HG03045 (cell line): ENCODE results near the gene ADGRF5.
"Not testable (repeated sequence)": the region's sequence is repeated elsewhere in the genome, so short reads cannot be mapped to it uniquely, and the experiment has no call there.

Experiments
- ATAC-seq: cut with Tn5 transposase; IDR thresholded peaks from one replicate; pipeline ENCODE4 v1.9.1; 2021; ENCODE audit warnings: mild to moderate bottlenecking, moderate library complexity; ENCODE audit not compliant: unreplicated experiment

Gene ADGRF5

DNA sequence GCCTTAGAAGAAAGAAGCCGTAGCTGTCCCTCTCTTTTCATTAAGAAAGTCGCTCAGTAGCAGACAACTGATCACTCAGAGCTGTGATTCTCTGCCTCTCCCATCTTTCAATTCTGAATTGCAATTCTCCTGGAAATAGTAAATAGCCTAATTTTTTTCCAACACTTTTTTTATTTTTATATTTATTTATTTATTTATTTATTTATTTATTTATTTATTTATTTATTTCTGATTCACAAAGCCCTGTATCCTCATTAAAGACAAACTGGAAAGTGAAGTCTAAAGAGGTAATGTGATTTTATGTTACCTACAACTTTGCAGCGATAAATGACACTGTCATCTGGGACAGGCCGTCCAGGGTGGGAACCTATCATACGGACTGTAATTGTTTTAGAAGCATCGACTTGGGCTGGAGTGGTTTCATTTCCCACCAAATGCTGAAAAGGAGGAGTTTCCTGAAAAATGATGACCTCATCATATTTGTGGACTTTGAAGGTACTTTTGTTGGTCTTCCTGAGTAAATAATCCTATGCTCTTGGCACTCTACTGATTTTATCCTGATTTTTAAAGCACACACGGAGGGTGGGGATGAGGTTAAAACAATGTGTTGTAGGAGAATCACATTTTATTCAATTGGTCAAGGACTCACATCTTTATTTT lies 87.4 kb downstream of the ADGRF5 start:
- not testable (repeated sequence) for ATAC-seq

DNA sequence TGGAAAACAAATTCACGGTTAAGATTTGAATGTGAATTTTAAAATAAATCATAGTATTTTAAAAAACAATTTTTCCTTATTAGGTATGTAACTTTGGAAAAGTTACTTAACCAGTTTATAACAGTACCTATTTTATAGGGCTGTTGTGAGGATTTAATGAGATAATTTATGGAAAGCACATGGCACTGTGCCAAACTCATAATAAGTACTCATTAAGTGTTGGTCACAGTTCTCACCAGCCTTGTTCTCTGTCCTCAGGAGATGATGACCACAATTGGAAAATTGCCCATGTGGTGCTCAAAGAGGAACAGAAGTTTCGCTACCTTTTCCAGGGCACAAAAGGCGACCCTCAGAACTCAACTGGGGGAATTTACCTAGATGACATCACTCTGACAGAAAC lies 88.9 kb downstream of the ADGRF5 start:
- no peak for ATAC-seq

DNA sequence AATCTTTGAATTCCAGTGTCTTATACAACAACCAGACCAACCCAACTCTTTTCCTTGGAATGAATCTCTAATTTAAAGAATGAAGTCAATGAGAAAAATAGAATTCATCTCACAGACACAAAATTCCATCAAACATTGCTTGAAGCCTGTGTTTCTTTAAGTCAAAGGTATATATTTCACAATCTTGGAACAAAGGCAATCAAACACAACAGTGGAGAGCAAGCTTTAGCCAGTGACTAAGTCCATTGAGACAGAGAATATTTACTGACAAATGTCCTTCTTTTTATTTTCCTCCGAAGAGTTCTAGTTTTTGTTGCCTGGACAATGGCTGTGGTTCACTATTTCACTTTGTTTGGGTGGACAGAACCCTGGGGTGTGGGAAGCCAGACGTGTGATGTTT lies 92.8 kb downstream of the ADGRF5 start:
- ATAC-seq: no peak

DNA sequence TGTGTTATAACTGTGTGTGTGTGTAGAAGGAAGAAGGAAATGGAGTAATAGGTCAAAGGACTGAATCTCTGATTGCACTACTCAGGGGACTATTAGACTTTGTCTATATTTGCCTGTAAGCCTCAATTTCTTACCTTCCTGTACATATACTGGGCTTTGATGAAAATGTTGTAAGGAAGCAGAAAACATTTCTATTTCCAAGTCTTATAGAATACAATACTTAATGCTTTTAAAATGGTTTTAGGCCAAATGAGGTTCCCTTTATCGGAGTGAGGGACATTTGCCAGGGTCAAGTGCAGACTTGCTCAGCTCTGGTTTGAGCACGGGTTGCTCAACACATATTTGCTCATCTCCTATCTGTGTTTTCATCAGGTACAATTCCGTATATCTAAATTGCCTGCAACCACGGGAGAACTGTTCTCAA lies 100.3 kb downstream of the ADGRF5 start:
- ATAC-seq: no peak

DNA sequence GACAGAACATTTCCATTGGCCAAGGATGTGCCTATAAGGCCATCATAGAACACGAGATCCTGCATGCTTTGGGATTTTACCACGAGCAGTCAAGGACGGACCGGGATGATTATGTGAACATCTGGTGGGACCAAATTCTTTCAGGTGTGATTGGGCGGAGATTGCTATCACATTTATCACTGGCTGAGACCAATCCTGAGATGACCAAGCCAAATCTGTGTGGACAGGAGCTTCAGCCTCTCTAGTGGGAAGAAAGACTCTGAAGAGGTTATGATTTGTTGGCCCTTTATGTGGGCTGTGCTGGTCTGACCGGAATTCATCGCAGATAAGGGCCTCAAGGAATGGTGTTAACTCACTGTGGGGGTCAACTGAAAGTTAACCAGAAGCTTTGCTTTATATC lies 102.2 kb downstream of the ADGRF5 start:
- no peak for ATAC-seq

DNA sequence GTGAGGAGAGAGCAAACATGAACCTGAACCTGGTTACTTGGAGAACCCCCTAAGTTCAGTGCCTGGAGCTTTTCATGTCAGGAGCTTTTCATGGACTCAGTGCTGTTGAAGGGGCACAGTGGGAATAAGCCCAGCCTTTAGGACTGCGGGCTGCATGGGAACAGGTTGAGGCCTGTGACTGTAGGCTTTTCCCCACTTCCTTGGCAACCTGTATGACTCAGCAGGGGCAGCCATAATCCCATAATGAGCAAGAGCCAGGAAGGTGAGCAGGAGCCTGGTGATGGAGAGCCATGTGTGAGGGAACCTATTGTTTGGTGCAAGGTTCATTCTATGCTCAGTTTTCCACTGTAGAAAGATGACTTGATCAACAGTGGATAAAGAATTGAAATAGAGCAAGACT lies 105.1 kb downstream of the ADGRF5 start:
- no peak for ATAC-seq

DNA sequence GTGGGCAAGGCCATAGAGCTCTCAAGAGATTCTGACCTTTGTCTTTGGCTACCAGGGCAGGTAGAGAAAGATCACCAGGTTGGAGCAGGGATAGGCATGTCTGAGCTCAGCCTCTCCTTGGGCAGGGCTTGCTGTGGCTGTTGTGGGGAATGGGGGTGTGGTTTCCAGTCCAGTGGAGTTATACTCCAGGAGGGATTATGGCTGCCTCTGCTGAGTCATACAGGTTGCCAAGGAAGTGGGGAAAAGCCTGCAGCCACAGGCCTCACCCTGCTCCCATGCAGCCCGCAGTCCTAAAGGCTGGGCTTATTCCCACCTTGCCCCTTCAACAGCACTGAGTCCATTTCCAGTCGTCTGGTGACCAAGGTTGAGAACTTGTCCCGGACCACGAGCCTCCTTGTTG lies 106.6 kb downstream of the ADGRF5 start:
- ATAC-seq: no peak

DNA sequence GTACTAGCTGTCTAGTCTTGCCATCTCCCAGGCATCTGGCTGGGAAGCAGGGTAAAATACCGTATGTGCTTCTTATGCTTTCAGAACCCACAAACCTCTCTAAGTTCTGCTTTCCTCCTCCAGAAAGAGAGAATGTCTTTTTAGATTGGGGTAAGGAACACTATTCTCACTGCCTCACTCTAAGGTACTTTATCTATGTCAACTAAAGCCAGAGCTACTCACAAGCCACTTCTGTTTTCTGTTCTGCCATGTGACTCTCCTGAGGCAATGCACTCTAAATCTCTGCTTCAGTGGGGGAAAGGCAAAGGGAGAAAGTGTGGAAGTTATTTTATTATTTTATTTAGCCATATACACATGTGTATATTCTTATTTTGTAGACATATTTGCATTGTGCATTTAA lies 112.9 kb downstream of the ADGRF5 start:
- ATAC-seq: no peak
